HEK293 (cell line): ENCODE results near the gene PTRH2.

Experiments
- CTCF ChIA-PET: fragments of 350-600 bp; formaldehyde crosslinking; extraction: SDS; loops from one replicate; lab custom pipeline; 2021; ENCODE audit warnings: antibody characterized with exemption; lab: Yijun Ruan, JAX
- POLR2A ChIA-PET: fragments of 300-600 bp; formaldehyde crosslinking; extraction: SDS; loops from one replicate; lab custom pipeline; 2020; ENCODE audit warnings: antibody characterized with exemption, inconsistent platforms; lab: Yijun Ruan, JAX
- H3K27ac ChIP-seq: fragments of 200-500 bp; sonication (Bioruptor generic); 2 replicates; pipeline ENCODE4 v1.5.1; 2014; ENCODE audit warnings: low read depth, low read length, control low read depth, inconsistent platforms; ENCODE audit errors: extremely low read depth
- H3K36me3 ChIP-seq, 2 experiments: fragments of 200-500 bp in 1 of 2; sonication (Bioruptor generic) in 1 of 2; 1 replicate in 1 of 2; 2 replicates in 1 of 2; pipeline ENCODE4 v1.5.1; 2014 to 2017; ENCODE audit warnings: inconsistent platforms in 2 of 2, low read length in 2 of 2; ENCODE audit not compliant: control insufficient read depth in 2 of 2, insufficient read depth in 1 of 2
- H3K4me1 ChIP-seq: fragments of 200-500 bp; sonication (Bioruptor generic); 2 replicates; pipeline ENCODE4 v1.5.1; 2014; ENCODE audit warnings: mild to moderate bottlenecking, low read length, inconsistent platforms; ENCODE audit not compliant: control insufficient read depth, insufficient read depth
- H3K4me3 ChIP-seq: 2 replicates; pipeline ENCODE4 v1.5.1; 2011; ENCODE audit warnings: low read depth, mild to moderate bottlenecking, control low read depth, low read length, moderate library complexity
- H3K9me3 ChIP-seq: fragments of 200-500 bp; sonication (Bioruptor generic); 2 replicates; pipeline ENCODE4 v1.5.1; 2014; ENCODE audit warnings: low read depth, low read length, inconsistent platforms; ENCODE audit not compliant: control insufficient read depth, insufficient read depth
- IKZF3 ChIP-seq: fragments of 450-650 bp; IDR thresholded peaks from 2 replicates; pipeline ENCODE4 v1.5.0; 2018; ENCODE audit warnings: missing biosample characterization, mild to moderate bottlenecking, missing genetic modification characterization, moderate library complexity
- PRDM4 ChIP-seq: fragments of 450-650 bp; formaldehyde crosslinking; IDR thresholded peaks from 2 replicates; pipeline ENCODE4 v1.5.1; 2017; ENCODE audit warnings: missing biosample characterization, missing genetic modification characterization
- SALL2 ChIP-seq: fragments of 450-650 bp; formaldehyde crosslinking; IDR thresholded peaks from 2 replicates; pipeline ENCODE4 v1.5.0; 2017; ENCODE audit warnings: missing biosample characterization, mild to moderate bottlenecking, missing genetic modification characterization, borderline replicate concordance
- ZBTB11 ChIP-seq: fragments of 450-650 bp; formaldehyde crosslinking; conservative IDR thresholded peaks from 2 replicates; pipeline ENCODE4 v1.5.1; 2016; ENCODE audit warnings: low read depth, missing biosample characterization, missing genetic modification characterization
- ZBTB48 ChIP-seq: fragments of 450-650 bp; formaldehyde crosslinking; IDR thresholded peaks from 2 replicates; pipeline ENCODE4 v1.5.1; 2016; ENCODE audit warnings: missing biosample characterization, missing genetic modification characterization
- ZNF350 ChIP-seq: fragments of 450-650 bp; formaldehyde crosslinking; IDR thresholded peaks from 2 replicates; pipeline ENCODE4 v1.5.0; 2017; ENCODE audit warnings: missing biosample characterization, mild to moderate bottlenecking, missing genetic modification characterization
- ZNF518A ChIP-seq: fragments of 450-650 bp; formaldehyde crosslinking; conservative IDR thresholded peaks from 2 replicates; pipeline ENCODE4 v1.5.1; 2016; ENCODE audit warnings: low read depth, missing biosample characterization, missing genetic modification characterization
- ZNF558 ChIP-seq: fragments of 450-650 bp; formaldehyde crosslinking; IDR thresholded peaks from 2 replicates; pipeline ENCODE4 v1.5.1; 2016; ENCODE audit warnings: missing biosample characterization, missing genetic modification characterization
- TF ChIP-seq, protein P1 (sequence below): sonication (generic); formaldehyde crosslinking; IDR thresholded peaks from 2 replicates; pipeline ENCODE4 v1.8.1; 2022; ENCODE audit warnings: mild to moderate bottlenecking, moderate library complexity, missing genetic modification reagents
- TF ChIP-seq, protein P2 (sequence below): fragments of 450-650 bp; formaldehyde crosslinking; IDR thresholded peaks from 2 replicates; pipeline ENCODE4 v1.5.0; 2017; ENCODE audit warnings: missing biosample characterization, missing genetic modification characterization, borderline replicate concordance

The PTRH2 gene

GRCh38 chr17:59651346-59651745, 55.9 kb downstream of the PTRH2 start:
- Histone ChIP-seq H3K9me3 (no peaks in the 10 kb centered on the region), H3K36me3 (peaks cover 85 to 96% of the 10 kb centered on the region in 2 experiments), H3K4me3 (no peak overlapping the region), H3K4me1 (peaks cover 9% of the 10 kb centered on the region; the same call in 1 of the 2 replicates), H3K27ac (no peak overlapping the region)
- CTCF ChIA-PET: interaction anchor here (0.7 kb wide), 1 partner anchor 48 kb away, joined by 3 read pairs; no protein-coding TSS in a partner anchor
- TF ChIP-seq ZNF518A (no peak), ZNF558 (tag by site-specific recombination) (no peak), SALL2 (tag by site-specific recombination) (no peak), PRDM4 (tag by site-specific recombination) (no peak), ZNF350 (tag by site-specific recombination) (no peak), ZBTB48 (tag by site-specific recombination) (no peak), IKZF3 (tag by site-specific recombination) (no peak), ZBTB11 (tag by site-specific recombination) (no peak)
- TF ChIP-seq, protein P1, sequence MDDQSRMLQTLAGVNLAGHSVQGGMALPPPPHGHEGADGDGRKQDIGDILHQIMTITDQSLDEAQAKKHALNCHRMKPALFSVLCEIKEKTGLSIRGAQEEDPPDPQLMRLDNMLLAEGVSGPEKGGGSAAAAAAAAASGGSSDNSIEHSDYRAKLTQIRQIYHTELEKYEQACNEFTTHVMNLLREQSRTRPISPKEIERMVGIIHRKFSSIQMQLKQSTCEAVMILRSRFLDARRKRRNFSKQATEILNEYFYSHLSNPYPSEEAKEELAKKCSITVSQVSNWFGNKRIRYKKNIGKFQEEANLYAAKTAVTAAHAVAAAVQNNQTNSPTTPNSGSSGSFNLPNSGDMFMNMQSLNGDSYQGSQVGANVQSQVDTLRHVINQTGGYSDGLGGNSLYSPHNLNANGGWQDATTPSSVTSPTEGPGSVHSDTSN (CRISPR knock-in tag): no peak
- TF ChIP-seq, protein P2, sequence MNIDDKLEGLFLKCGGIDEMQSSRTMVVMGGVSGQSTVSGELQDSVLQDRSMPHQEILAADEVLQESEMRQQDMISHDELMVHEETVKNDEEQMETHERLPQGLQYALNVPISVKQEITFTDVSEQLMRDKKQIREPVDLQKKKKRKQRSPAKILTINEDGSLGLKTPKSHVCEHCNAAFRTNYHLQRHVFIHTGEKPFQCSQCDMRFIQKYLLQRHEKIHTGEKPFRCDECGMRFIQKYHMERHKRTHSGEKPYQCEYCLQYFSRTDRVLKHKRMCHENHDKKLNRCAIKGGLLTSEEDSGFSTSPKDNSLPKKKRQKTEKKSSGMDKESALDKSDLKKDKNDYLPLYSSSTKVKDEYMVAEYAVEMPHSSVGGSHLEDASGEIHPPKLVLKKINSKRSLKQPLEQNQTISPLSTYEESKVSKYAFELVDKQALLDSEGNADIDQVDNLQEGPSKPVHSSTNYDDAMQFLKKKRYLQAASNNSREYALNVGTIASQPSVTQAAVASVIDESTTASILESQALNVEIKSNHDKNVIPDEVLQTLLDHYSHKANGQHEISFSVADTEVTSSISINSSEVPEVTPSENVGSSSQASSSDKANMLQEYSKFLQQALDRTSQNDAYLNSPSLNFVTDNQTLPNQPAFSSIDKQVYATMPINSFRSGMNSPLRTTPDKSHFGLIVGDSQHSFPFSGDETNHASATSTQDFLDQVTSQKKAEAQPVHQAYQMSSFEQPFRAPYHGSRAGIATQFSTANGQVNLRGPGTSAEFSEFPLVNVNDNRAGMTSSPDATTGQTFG (tag by site-specific recombination): no peak
- POLR2A ChIA-PET: no interaction called here
